ENCODE measurements around the gene DISP1.
"Not testable (repeated sequence)": the region's sequence is repeated elsewhere in the genome, so short reads cannot be mapped to it uniquely, and the experiment has no call there.

Gene DISP1

DNA sequence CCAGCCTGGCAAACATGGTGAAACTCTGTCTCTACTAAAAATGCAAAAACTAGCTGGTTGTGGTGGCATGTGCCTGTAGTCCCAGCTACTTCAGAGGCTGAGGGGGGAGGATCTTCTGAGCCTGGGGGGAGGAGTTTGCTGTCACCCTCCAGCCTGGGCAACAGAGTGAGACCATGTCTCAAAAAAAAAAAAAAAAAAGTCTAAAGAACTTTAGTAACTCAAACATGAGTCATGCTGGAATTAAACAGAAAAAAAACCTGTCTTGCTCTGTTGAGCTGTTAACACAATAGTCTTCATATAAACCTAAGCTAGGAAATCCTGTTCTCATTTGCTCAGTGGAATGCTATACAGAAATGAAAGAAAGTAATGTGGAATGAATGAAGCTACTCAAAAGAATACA is 16.7 kb upstream of the DISP1 start:
- no peak for DNase-seq

- DNase-seq = no peak
Measured at GRCh38 chr1:222798975-222799374, 15.9 kb upstream of the DISP1 start.

- no peak for DNase-seq
Measured at GRCh38 chr1:222801067-222801466, 13.8 kb upstream of the DISP1 start.

GRCh38 chr1:222811671-222812070 is 3.2 kb upstream of the DISP1 start:
- DNase-seq = no peak

DNA sequence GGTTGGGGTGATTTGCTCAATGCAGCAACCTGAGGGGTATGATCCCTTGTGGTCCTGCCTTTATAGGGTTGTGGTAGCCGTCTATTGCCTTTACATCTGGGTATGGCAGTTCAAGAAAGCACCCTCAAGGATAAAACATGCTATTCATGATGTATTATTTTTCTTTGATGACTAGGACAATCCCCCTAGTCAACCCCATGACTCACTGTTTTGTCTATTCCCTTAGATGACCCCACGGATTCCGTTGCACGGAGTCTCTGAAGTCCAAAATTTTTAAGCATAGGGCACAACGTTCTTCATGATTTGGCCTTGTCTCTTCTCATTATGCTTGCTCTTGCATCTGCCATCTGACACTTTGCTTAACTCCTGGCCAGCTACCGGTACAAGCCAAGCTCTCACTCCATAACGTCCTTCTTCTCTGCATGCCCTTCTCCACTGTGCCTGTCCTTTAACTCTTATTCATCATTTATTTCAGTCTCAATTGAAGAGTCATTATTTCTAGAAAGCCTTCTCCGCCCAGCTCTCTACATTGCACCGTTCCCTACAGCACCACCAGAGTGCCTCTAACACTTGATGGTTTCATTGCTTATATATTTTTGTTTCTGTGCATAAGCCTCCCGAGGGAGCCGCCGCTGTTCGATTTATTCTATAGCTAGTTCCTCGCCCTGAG is 838 bp upstream of the DISP1 start:
- DNase-seq = peak in 1 of 14 donors; percentile 13

- DNase-seq = no peak
Measured at GRCh38 chr1:222815440-222815765, 564 bp downstream of the DISP1 start.

- peak in 1 of 14 donors; percentile 10 for DNase-seq
Measured at GRCh38 chr1:222817529-222817928, 2.7 kb downstream of the DISP1 start.

- no peak for DNase-seq
Measured at GRCh38 chr1:222818171-222818570, 3.3 kb downstream of the DISP1 start.

DNA sequence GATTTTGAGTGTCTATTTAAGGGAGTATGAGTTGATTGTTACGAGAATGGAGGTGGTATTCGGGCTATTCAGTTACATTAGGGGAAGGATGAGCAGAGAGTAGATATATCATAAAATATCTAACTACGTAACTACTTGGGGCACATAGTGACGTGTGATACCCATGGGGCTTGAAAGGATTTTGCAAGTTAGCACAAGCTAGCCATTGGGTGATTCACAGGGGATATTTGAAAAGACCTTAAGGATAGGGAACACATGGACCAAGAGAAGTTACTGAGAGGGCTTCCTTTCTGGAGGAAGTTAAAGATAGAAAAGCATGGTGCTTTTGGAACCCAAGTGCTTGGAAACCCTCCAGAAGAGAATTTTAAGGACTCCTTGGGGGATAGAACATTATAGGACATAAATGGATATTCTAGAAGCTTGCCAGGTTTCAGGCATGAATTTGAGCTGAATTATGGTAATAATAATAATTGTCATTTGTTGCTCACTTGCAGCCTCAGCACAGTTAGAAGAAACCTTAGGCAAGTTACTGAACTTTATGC is 5.4 kb downstream of the DISP1 start:
- no peak for DNase-seq

DNA sequence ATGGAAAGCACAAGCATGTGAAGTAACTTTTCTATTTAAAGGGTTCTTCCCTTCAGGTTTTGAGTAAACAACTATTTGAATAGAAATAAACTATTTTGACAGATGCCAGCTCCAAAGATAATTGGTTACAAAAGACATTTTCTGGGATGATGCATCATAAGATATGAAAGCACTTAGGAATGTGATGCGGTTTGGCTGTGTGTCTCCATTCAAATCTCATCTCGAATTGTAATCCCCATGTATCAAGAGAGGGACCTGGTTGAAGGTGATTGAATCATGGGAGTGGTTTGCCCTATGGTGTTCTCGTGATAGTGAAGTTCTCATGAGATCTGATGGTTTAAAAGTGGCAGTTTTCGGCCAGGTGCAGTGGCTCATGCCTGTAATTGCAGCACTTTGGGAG is 6.4 kb downstream of the DISP1 start:
- DNase-seq = no peak

GRCh38 chr1:222823695-222824094 is 8.9 kb downstream of the DISP1 start:
- no peak for DNase-seq

GRCh38 chr1:222824641-222825040 is 9.8 kb downstream of the DISP1 start:
- no peak for DNase-seq

- no peak for DNase-seq
Measured at GRCh38 chr1:222828939-222829338, 14.1 kb downstream of the DISP1 start.

GRCh38 chr1:222829868-222830267 is 15.0 kb downstream of the DISP1 start:
- no peak for DNase-seq

DNA sequence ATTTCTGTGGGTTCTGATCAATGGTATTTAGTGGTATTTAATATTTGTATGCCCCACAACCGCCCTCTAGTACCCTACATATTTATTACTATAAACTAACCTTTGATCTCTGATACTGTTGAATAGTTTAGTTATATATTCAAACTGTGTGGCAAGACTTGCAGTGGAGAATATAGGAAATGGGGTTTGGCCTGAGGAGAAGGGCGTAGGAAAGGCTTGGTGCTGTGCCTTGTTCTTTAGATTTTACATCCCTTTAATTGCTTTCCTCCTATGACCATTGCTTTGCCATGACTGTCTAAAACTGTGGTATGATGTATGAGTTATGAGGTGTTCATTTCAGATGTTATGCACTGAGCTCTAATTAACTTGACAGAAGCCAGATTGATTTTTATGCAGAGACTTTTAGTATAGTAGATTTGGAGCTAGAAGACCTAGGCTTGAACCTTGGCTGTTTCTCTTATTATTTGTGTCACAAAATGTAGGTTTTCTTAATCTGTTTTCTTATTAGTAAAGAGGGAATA is 18.6 kb downstream of the DISP1 start:
- no peak for DNase-seq

- DNase-seq = no peak
Measured at GRCh38 chr1:222843469-222844410, 28.9 kb downstream of the DISP1 start.

- DNase-seq = no peak
Measured at GRCh38 chr1:222844411-222844779, 29.6 kb downstream of the DISP1 start.

GRCh38 chr1:222845763-222846162 is 30.9 kb downstream of the DISP1 start:
- no peak for DNase-seq

GRCh38 chr1:222850550-222850949 is 35.7 kb downstream of the DISP1 start:
- DNase-seq = not testable (repeated sequence)

DNA sequence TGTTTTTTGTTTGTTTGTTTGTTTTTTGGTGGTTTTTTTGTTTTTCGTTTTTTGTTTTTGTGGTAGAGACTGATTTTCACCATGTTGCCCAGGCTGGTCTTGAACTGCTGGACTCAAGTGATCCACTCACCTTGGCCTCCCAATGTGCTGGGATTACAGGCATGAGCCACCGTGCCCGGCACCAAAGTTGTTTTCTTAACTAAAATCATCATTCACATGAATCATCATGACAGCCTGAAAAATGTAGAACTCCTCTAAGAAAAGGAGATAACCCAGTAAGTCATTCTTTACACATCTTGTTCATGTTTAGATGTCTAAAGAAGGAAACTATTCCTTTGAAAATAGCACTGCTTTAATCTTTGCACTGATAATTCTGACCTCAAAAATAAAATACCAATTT is 37.5 kb downstream of the DISP1 start:
- DNase-seq = no peak

DNA sequence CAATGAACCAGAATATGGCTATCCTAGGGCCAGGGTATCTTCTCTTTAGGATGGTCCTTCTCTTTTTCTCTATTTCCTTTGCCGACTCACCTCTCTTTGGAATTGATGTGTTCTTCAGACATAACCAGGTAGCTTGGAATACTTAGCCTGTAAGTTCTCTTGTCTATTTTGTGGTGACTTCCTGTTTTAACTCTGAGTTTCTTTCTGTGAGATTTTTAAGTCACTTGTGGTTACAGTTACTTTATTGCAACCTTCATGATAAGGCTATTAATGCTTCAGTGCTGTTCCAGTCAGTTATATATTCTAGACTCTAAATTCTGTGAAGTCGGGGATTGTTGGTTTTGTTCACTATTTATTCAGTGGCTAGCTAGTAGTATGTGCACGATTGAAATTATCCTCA is 46.2 kb downstream of the DISP1 start:
- DNase-seq = no peak
